Upper lobe of left lung (tissue), 4 donors: ENCODE data around the gene OSBPL9.

Experiments
- EP300 ChIP-seq, 4 donors: sonication (generic); formaldehyde crosslinking; IDR thresholded peaks; one replicate each; pipeline ENCODE4 v1.5.1; 2017; ENCODE audit warnings: antibody characterized with exemption in 4 of 4, control low read depth in 2 of 4
- POLR2A ChIP-seq, 4 donors: fragments of 450-650 bp; IDR thresholded peaks; one replicate each; pipeline ENCODE4 v1.5.1; 2016 to 2017; ENCODE audit warnings: antibody characterized with exemption in 4 of 4, mild to moderate bottlenecking in 2 of 4
- POLR2AphosphoS5 ChIP-seq, 2 donors: sonication (generic); formaldehyde crosslinking; IDR thresholded peaks; one replicate each; pipeline ENCODE4 v1.5.1; 2017; ENCODE audit warnings: antibody characterized with exemption in 2 of 2
- TF ChIP-seq, protein P1 (sequence below), 6 experiments: fragments of 450-650 bp in 4 of 6; fragments of 200-600 bp in 2 of 6; sonication (generic) in 2 of 6; IDR thresholded peaks; one replicate each; pipeline ENCODE4 v1.5.1; 2016 to 2019; ENCODE audit warnings: antibody characterized with exemption in 6 of 6

DNA sequence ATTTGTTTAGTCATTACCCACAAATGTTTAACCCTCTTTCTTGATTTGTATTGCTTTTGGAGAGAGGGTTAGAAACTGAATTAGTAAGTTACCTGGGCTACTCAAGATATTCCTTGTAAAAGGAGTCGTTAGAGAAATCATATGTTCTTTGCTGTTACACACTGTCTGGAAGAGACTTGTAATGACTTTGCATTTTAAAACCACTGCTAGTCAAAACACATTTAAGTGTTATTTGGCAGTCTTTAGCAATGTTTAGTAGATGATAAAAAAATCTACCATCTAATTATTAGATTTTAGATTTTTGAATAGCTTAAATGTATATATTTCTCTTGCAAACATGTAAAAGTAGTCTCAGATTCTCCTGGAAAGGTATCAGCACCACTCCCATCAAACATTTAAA, 6.6 kb downstream of the OSBPL9 start:
- TF ChIP-seq POLR2A (IDR thresholded peaks at IDR 0.05) (no peak), EP300 (IDR thresholded peaks at IDR 0.05) (no peak), POLR2AphosphoS5 (IDR thresholded peaks at IDR 0.05) (no peak)
- TF ChIP-seq, protein P1, sequence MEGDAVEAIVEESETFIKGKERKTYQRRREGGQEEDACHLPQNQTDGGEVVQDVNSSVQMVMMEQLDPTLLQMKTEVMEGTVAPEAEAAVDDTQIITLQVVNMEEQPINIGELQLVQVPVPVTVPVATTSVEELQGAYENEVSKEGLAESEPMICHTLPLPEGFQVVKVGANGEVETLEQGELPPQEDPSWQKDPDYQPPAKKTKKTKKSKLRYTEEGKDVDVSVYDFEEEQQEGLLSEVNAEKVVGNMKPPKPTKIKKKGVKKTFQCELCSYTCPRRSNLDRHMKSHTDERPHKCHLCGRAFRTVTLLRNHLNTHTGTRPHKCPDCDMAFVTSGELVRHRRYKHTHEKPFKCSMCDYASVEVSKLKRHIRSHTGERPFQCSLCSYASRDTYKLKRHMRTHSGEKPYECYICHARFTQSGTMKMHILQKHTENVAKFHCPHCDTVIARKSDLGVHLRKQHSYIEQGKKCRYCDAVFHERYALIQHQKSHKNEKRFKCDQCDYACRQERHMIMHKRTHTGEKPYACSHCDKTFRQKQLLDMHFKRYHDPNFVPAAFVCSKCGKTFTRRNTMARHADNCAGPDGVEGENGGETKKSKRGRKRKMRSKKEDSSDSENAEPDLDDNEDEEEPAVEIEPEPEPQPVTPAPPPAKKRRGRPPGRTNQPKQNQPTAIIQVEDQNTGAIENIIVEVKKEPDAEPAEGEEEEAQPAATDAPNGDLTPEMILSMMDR (IDR thresholded peaks at IDR 0.05) = no peak
